Right atrium auricular region (tissue), 2 donors: ENCODE measurements around the gene E2F6. TPM values are rescaled to one million over a fixed set of nuclear protein-coding genes. Genes with fewer than 3 reads are reported as not detected.

ENCODE experiments used
- DNase-seq: peaks from one replicate; pipeline ENCODE4 v3.0.0-alpha.2; 2019; ENCODE audit warnings: low spot score
- H3K27ac ChIP-seq, 2 donors: fragments of 200-600 bp; sonication (generic); 1 replicate in 1 of 2; 2 replicates in 1 of 2; pipeline ENCODE4 v1.5.1; 2016 to 2019
- H3K27me3 ChIP-seq, 2 donors: fragments of 200-600 bp; sonication (generic); one replicate each; pipeline versions ENCODE4 v1.5.1 to v1.6.0; 2017 to 2019
- H3K36me3 ChIP-seq: fragments of 200-600 bp; sonication (generic); one replicate; pipeline ENCODE4 v1.5.1; 2016
- H3K4me1 ChIP-seq, 2 donors: fragments of 200-600 bp; sonication (generic); one replicate each; pipeline versions ENCODE4 v1.5.1 to v1.6.0; 2017 to 2019
- H3K4me3 ChIP-seq, 2 donors: fragments of 200-600 bp; sonication (generic); 1 replicate in 1 of 2; 2 replicates in 1 of 2; pipeline ENCODE4 v1.5.1; 2017 to 2019; ENCODE audit warnings: mild to moderate bottlenecking in 1 of 2, moderate library complexity in 1 of 2
- H3K9me3 ChIP-seq, 2 donors: fragments of 200-600 bp; sonication (generic); one replicate each; pipeline ENCODE4 v1.5.1; 2019
- total RNA-seq, 2 donors: library from RNA; depleted of rRNA; stranded (reverse); fragments of >200 nt; gene quantifications; one replicate each; pipeline ENCODE4 v1.1.0, GENCODE V29; 2016
- TF ChIP-seq, protein P1 (sequence below), 2 donors: fragments of 200-600 bp; sonication (generic); IDR thresholded peaks; one replicate each; pipeline ENCODE4 v1.5.1; 2019; ENCODE audit warnings: antibody characterized with exemption in 2 of 2

The E2F6 gene
- total RNA-seq, 2 donors from 2014 or later, result 19.1 to 20.2 TPM

- peak overlapping the region; percentile 75 to 83 for H3K27ac ChIP-seq
- peak; percentile 79 for DNase-seq
- no peaks in the 10 kb centered on the region for H3K9me3 ChIP-seq
- TF ChIP-seq, protein P1, sequence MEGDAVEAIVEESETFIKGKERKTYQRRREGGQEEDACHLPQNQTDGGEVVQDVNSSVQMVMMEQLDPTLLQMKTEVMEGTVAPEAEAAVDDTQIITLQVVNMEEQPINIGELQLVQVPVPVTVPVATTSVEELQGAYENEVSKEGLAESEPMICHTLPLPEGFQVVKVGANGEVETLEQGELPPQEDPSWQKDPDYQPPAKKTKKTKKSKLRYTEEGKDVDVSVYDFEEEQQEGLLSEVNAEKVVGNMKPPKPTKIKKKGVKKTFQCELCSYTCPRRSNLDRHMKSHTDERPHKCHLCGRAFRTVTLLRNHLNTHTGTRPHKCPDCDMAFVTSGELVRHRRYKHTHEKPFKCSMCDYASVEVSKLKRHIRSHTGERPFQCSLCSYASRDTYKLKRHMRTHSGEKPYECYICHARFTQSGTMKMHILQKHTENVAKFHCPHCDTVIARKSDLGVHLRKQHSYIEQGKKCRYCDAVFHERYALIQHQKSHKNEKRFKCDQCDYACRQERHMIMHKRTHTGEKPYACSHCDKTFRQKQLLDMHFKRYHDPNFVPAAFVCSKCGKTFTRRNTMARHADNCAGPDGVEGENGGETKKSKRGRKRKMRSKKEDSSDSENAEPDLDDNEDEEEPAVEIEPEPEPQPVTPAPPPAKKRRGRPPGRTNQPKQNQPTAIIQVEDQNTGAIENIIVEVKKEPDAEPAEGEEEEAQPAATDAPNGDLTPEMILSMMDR (IDR thresholded peaks at IDR 0.05), result no peak
- no peaks in the 10 kb centered on the region for H3K36me3 ChIP-seq
- no peak overlapping the region for H3K4me3 ChIP-seq
- H3K27me3 ChIP-seq, result no peaks in the 10 kb centered on the region
- peaks cover 0 to 15% of the 10 kb centered on the region in 2 donors for H3K4me1 ChIP-seq
These were observed 32.6 kb upstream of the E2F6 start for GRCh38 chr2:11498543-11499034.

GRCh38 chr2:11495844-11496681 is 30.1 kb upstream of the E2F6 start:
- Histone ChIP-seq H3K4me1 (peaks cover 0 to 15% of the 10 kb centered on the region in 2 donors), H3K27me3 (no peaks in the 10 kb centered on the region), H3K9me3 (no peaks in the 10 kb centered on the region), H3K4me3 (peak overlapping the region; percentile 10 to 38), H3K36me3 (no peaks in the 10 kb centered on the region), H3K27ac (peak overlapping the region; percentile 75 to 83)
- no peak for DNase-seq
- TF ChIP-seq, protein P1 (IDR thresholded peaks at IDR 0.05), result no peak

DNA sequence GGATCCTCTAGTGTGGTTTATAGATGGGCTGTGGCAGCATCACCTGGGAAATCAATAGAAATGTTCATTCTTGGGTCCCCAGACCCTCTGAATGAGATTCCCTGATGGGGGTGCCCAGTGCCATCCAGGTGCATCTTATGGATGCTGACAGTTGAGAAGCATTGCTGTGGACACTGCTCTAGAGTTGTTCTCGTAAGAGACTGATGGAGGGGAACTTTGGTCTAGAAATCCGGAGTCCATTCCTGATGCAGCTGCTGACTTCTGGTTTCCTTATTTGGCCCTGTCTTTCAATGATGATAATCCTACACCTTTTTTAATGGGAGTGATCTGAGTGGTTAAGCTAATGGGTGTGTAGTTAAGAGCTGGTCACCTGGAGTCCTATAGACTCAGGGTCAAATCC is 28.3 kb upstream of the E2F6 start:
- Histone ChIP-seq H3K36me3 (no peaks in the 10 kb centered on the region), H3K4me3 (no peak overlapping the region), H3K9me3 (no peaks in the 10 kb centered on the region), H3K4me1 (peaks cover 0 to 12% of the 10 kb centered on the region in 2 donors), H3K27me3 (no peaks in the 10 kb centered on the region), H3K27ac (no peak overlapping the region)
- TF ChIP-seq, protein P1 (IDR thresholded peaks at IDR 0.05), result no peak
- no peak for DNase-seq

DNA sequence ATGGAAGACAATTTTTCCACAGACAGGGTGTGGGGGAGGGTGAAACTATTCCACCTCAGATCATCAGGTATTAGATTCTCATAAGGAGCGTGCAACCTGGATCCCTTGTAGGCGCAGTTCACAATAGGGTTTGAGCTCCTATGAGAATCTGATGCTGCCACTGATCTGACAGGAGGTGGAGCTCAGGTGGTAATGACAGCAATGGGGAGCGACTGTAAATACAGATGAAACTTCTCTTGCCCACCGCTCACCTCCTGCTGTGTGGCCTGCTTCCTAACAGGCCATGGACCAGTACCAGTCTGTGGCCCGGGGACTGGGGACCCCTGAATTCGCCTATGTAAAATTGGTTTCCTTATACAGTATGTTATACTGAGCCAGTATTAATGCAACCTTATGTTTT is 27.3 kb upstream of the E2F6 start:
- Histone ChIP-seq H3K27me3 (no peaks in the 10 kb centered on the region), H3K4me3 (no peak overlapping the region), H3K4me1 (peaks cover 0 to 3% of the 10 kb centered on the region in 2 donors), H3K36me3 (no peaks in the 10 kb centered on the region), H3K27ac (no peak overlapping the region), H3K9me3 (no peaks in the 10 kb centered on the region)
- TF ChIP-seq, protein P1 (IDR thresholded peaks at IDR 0.05), result no peak
- no peak for DNase-seq

GRCh38 chr2:11492720-11493119 is 26.8 kb upstream of the E2F6 start:
- Histone ChIP-seq H3K9me3 (no peaks in the 10 kb centered on the region), H3K36me3 (no peaks in the 10 kb centered on the region), H3K4me3 (no peak overlapping the region), H3K27me3 (no peaks in the 10 kb centered on the region), H3K27ac (no peak overlapping the region), H3K4me1 (no peaks in the 10 kb centered on the region)
- no peak for DNase-seq
- TF ChIP-seq, protein P1 (IDR thresholded peaks at IDR 0.05), result no peak
